IMR-90 (cell line): ENCODE data around the gene ELMO1. TPM values are rescaled to one million over a fixed set of nuclear protein-coding genes. Genes with fewer than 3 reads are reported as not detected.

ENCODE experiments used
- ATAC-seq: fragments of 200-7000 bp; cut with Tn5 transposase; 2 replicates; pipeline ENCODE4 v1.9.1; 2020; ENCODE audit warnings: low read depth, mild to moderate bottlenecking, moderate library complexity
- BruUV-seq: library from RNA; stranded (reverse); fragments of 400-500 nt; replicated peaks from 2 replicates; lab custom pipeline; 2021; lab: Mats Ljungman, UMichigan
- CTCF ChIA-PET: fragments of 300-600 bp; formaldehyde crosslinking; extraction: SDS; loops from one replicate; lab custom pipeline; 2021; ENCODE audit warnings: antibody characterized with exemption; lab: Yijun Ruan, JAX
- POLR2A ChIA-PET: fragments of 300-600 bp; sonication (Branson Sonifier 250); formaldehyde crosslinking; loops from one replicate; lab custom pipeline; 2022; ENCODE audit warnings: antibody characterized with exemption; ENCODE audit not compliant: unreplicated experiment; lab: Charles Lee
- DNase-seq: peaks from one replicate; pipeline ENCODE4 v3.0.0; 2013
- H2AFZ ChIP-seq: replicated peaks from 2 replicates; pipeline ENCODE3; 2013; ENCODE audit warnings: low read length, mild to moderate bottlenecking; ENCODE audit not compliant: poor library complexity
- H2AK5ac ChIP-seq: 2 replicates; pipeline ENCODE4 v1.6.1; 2013; ENCODE audit warnings: low read depth, low read length, inconsistent platforms
- H2AK9ac ChIP-seq: replicated peaks from 2 replicates; pipeline ENCODE3; 2013; ENCODE audit warnings: mild to moderate bottlenecking, low read depth, low read length, moderate library complexity; ENCODE audit not compliant: poor library complexity
- H2BK120ac ChIP-seq: 2 replicates; pipeline ENCODE4 v1.6.1; 2013; ENCODE audit warnings: low read depth, low read length, inconsistent platforms
- H2BK15ac ChIP-seq: 3 replicates; pipeline ENCODE4 v1.6.1; 2013; ENCODE audit warnings: low read depth, low read length, inconsistent platforms
- H2BK20ac ChIP-seq: 2 replicates; pipeline ENCODE4 v1.6.1; 2013; ENCODE audit warnings: low read depth, mild to moderate bottlenecking, inconsistent platforms, low read length, moderate library complexity
- H2BK5ac ChIP-seq: 2 replicates; pipeline ENCODE4 v1.6.1; 2013; ENCODE audit warnings: mild to moderate bottlenecking, low read depth, low read length, inconsistent platforms; ENCODE audit not compliant: poor library complexity, severe bottlenecking
- H3K14ac ChIP-seq: replicated peaks from 2 replicates; pipeline ENCODE4 v1.6.1; 2013; ENCODE audit warnings: low read depth, low read length, inconsistent platforms
- H3K18ac ChIP-seq: 2 replicates; pipeline ENCODE4 v1.6.1; 2013; ENCODE audit warnings: low read depth, low read length, control low read depth
- H3K23ac ChIP-seq: 2 replicates; pipeline ENCODE4 v1.6.1; 2013; ENCODE audit warnings: low read depth, low read length, inconsistent platforms
- H3K27ac ChIP-seq: 2 replicates; pipeline ENCODE4 v1.5.1; 2013; ENCODE audit warnings: mild to moderate bottlenecking, control low read depth, low read length; ENCODE audit not compliant: insufficient read depth
- H3K27me3 ChIP-seq: 2 replicates; pipeline ENCODE4 v1.6.1; 2013; ENCODE audit warnings: low read length; ENCODE audit not compliant: control insufficient read depth, insufficient read depth
- H3K36me3 ChIP-seq: 2 replicates; pipeline ENCODE4 v1.6.1; 2013; ENCODE audit warnings: low read length, mixed read lengths; ENCODE audit not compliant: control insufficient read depth, insufficient read depth
- H3K4ac ChIP-seq: 2 replicates; pipeline ENCODE4 v1.6.1; 2013; ENCODE audit warnings: low read depth, low read length, inconsistent platforms
- H3K4me1 ChIP-seq: 2 replicates; pipeline ENCODE4 v1.6.1; 2013; ENCODE audit warnings: low read length, mixed read lengths; ENCODE audit not compliant: control insufficient read depth, insufficient read depth
- H3K4me2 ChIP-seq: 2 replicates; pipeline ENCODE4 v1.6.1; 2013; ENCODE audit warnings: low read depth, mild to moderate bottlenecking, control low read depth, low read length, moderate library complexity
- H3K4me3 ChIP-seq: 2 replicates; pipeline ENCODE4 v1.5.1; 2013; ENCODE audit warnings: low read depth, mild to moderate bottlenecking, control low read depth, low read length, moderate library complexity; ENCODE audit not compliant: insufficient read depth
- H3K56ac ChIP-seq: 2 replicates; pipeline ENCODE4 v1.6.1; 2013; ENCODE audit warnings: low read length, inconsistent platforms; ENCODE audit not compliant: insufficient read depth; ENCODE audit errors: extremely low read depth
- H3K79me1 ChIP-seq, 2 experiments: 2 replicates each; pipeline ENCODE4 v1.6.1; 2013; ENCODE audit warnings: low read length in 2 of 2, inconsistent platforms in 1 of 2, low read depth in 1 of 2
- H3K9ac ChIP-seq: 2 replicates; pipeline ENCODE4 v1.6.1; 2013; ENCODE audit warnings: low read depth, low read length, control low read depth
- H3K9me1 ChIP-seq: 2 replicates; pipeline ENCODE4 v1.6.1; 2013; ENCODE audit warnings: low read length, inconsistent platforms; ENCODE audit not compliant: insufficient read depth
- H3K9me3 ChIP-seq: 2 replicates; pipeline ENCODE4 v1.6.1; 2013; ENCODE audit warnings: low read length; ENCODE audit not compliant: control insufficient read depth, insufficient read depth
- H4K20me1 ChIP-seq: 2 replicates; pipeline ENCODE4 v1.6.1; 2013; ENCODE audit warnings: low read length, inconsistent platforms; ENCODE audit not compliant: insufficient read depth
- H4K5ac ChIP-seq: 2 replicates; pipeline ENCODE4 v1.6.1; 2013; ENCODE audit warnings: mild to moderate bottlenecking, low read depth, low read length, control low read depth
- H4K8ac ChIP-seq, 2 experiments: 2 replicates each; pipeline ENCODE4 v1.6.1; 2013; ENCODE audit warnings: low read depth in 2 of 2, low read length in 2 of 2, control low read depth in 1 of 2, inconsistent platforms in 1 of 2
- H4K91ac ChIP-seq: 2 replicates; pipeline ENCODE4 v1.6.1; 2013; ENCODE audit warnings: low read depth, low read length, inconsistent platforms; ENCODE audit not compliant: insufficient read depth
- BHLHE40 ChIP-seq: fragments of 150-350 bp; IDR thresholded peaks from 2 replicates; pipeline ENCODE4 v1.6.1; 2016; ENCODE audit warnings: mild to moderate bottlenecking, low read depth, low read length
- CEBPB ChIP-seq: IDR thresholded peaks from 2 replicates; pipeline ENCODE4 v1.6.1; 2012; ENCODE audit warnings: low read depth, low read length, improper control_type of control experiment
- CHD1 ChIP-seq: IDR thresholded peaks from 2 replicates; pipeline ENCODE4 v1.6.1; 2012; ENCODE audit warnings: low read depth, low read length, improper control_type of control experiment
- FOS ChIP-seq: fragments of 150-350 bp; IDR thresholded peaks from 2 replicates; pipeline ENCODE4 v1.6.1; 2016; ENCODE audit warnings: low read depth, low read length
- MAFK ChIP-seq: IDR thresholded peaks from 2 replicates; pipeline ENCODE4 v1.6.1; 2012; ENCODE audit warnings: low read depth, low read length, improper control_type of control experiment
- MAZ ChIP-seq: IDR thresholded peaks from 2 replicates; pipeline ENCODE4 v1.6.1; 2012; ENCODE audit warnings: low read depth, mild to moderate bottlenecking, low read length, improper control_type of control experiment, moderate library complexity, borderline replicate concordance
- MXI1 ChIP-seq: IDR thresholded peaks from 2 replicates; pipeline ENCODE4 v1.6.1; 2012; ENCODE audit warnings: low read depth, mild to moderate bottlenecking, low read length, moderate library complexity, borderline replicate concordance
- NFE2L2 ChIP-seq: fragments of 150-350 bp; IDR thresholded peaks from 2 replicates; pipeline ENCODE4 v1.6.1; 2016; ENCODE audit warnings: low read depth, mild to moderate bottlenecking, low read length
- POLR2A ChIP-seq: IDR thresholded peaks from 2 replicates; pipeline ENCODE4 v1.6.1; 2012; ENCODE audit warnings: mild to moderate bottlenecking, low read depth, low read length
- RAD21 ChIP-seq: IDR thresholded peaks from 2 replicates; pipeline ENCODE4 v1.6.1; 2012; ENCODE audit warnings: low read length, improper control_type of control experiment
- RCOR1 ChIP-seq: IDR thresholded peaks from 2 replicates; pipeline ENCODE4 v1.6.1; 2012; ENCODE audit warnings: mild to moderate bottlenecking, low read length, improper control_type of control experiment; ENCODE audit not compliant: insufficient replicate concordance
- RFX5 ChIP-seq: IDR thresholded peaks from 2 replicates; pipeline ENCODE4 v1.8.0; 2012; ENCODE audit warnings: low read depth, mild to moderate bottlenecking, low read length, moderate library complexity
- SMC3 ChIP-seq: fragments of 150-350 bp; IDR thresholded peaks from 2 replicates; pipeline ENCODE4 v1.6.1; 2016; ENCODE audit warnings: low read depth, mild to moderate bottlenecking, antibody characterized with exemption, low read length, moderate library complexity
- WGBS, 2 experiments: methylation state at CpG; one replicate each; pipeline versions ENCODE4 v1.1.5 to v1.1.7; 2013; ENCODE audit warnings: missing lambda C conversion rate in 2 of 2; ENCODE audit not compliant: insufficient read length in 1 of 2; ENCODE audit errors: extremely low coverage in 2 of 2; 5-methylcytosine and 5-hydroxymethylcytosine counted together
- dilution Hi-C: fragments of 300-500 bp; cut with HindIII; formaldehyde crosslinking; loops from one replicate; pipeline ENCODE4 v1.14.3; 2018; ENCODE audit warnings: low sequenced_read_pairs; ENCODE audit not compliant: unreplicated experiment
- in situ Hi-C: fragments of 300-500 bp; cut with MboI; formaldehyde crosslinking; loops from 3 replicates; pipeline ENCODE4 v1.14.3; 2019; ENCODE audit warnings: low sequenced_read_pairs, inconsistent platforms, mixed read lengths
- intact Hi-C: fragments of 100-400 bp; cut with micrococcal nuclease; formaldehyde crosslinking; loops from 2 replicates; pipeline ENCODE4 v1.10.0; 2022
- polyA plus RNA-seq, 3 experiments: library from polyadenylated mRNA; depleted of rRNA; stranded (reverse); fragments of >200 nt; gene quantifications; 2 replicates each; pipeline ENCODE4 v1.2.3, GENCODE V29; 2012; ENCODE audit warnings: low replicate concordance in 1 of 3
- total RNA-seq: library from RNA; depleted of rRNA; stranded (reverse); fragments of >200 nt; gene quantifications from 2 replicates; pipeline ENCODE4 v1.2.3, GENCODE V29; 2012
- TF ChIP-seq, protein P1 (sequence below): fragments of 150-350 bp; IDR thresholded peaks from 2 replicates; pipeline ENCODE4 v1.6.1; 2017; ENCODE audit warnings: mild to moderate bottlenecking, antibody characterized with exemption, low read length, low read depth
- TF ChIP-seq, protein P2 (sequence below): conservative IDR thresholded peaks from 2 replicates; pipeline ENCODE4 v1.5.1; 2012; ENCODE audit warnings: mild to moderate bottlenecking, low read depth, low read length, improper control_type of control experiment
- TF ChIP-seq, protein P3 (sequence below): fragments of 150-350 bp; IDR thresholded peaks from 2 replicates; pipeline ENCODE4 v1.6.1; 2016; ENCODE audit warnings: low read depth, mild to moderate bottlenecking, low read length, moderate library complexity, borderline replicate concordance

The ELMO1 gene
- total and polyA plus RNA-seq, 2 of the 4 experiments (the other 2 are of a cell fraction) = 0.03 TPM; not detected in 1

DNA sequence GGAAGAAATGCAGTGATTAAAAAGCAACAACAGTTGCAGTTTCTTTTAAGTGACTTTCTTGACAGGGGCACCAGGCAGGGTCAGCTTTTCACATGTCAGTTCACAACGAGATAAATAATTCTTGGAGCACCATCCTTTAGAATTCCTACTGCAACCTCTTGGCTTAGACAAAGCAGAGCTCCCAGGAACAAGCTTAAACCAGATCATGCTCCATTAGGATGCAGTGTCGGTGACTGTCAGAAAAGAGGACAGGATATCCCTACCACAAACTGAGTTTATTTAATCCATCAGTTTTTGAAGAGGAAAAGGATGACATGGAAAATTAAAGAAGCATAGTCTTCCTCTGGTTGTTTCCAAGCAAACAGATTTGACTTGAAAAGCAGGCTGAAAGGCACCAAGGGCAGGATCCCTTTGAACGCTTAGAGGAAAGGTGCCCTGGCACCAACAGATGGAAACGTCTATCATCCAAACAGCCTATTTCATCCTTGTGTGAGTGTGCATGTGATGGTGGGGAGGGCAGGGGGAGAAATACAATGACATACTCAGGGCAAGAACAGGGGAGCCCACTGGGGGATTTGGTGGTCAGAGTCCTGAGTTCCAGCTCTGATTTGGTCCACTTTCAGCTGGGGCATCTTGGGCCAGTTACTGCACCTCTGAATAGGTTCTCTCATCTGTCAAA lies 392.3 kb downstream of the ELMO1 start:
- Histone ChIP-seq H3K9me1 (peaks cover 6% of the 10 kb centered on the region; the same call in 1 of the 2 replicates), H3K79me1 (no peaks in the 10 kb centered on the region), H2BK5ac (no peak overlapping the region), H2AFZ (no peak overlapping the region), H4K20me1 (no peaks in the 10 kb centered on the region), H3K4me3 (no peak overlapping the region), H3K9ac (no peak overlapping the region), H2BK120ac (no peak overlapping the region), H3K23ac (no peak overlapping the region), H3K4me2 (no peak overlapping the region), H2BK20ac (no peak overlapping the region), H3K9me3 (no peaks in the 10 kb centered on the region), H3K56ac (no peak overlapping the region), H2AK9ac (no peak overlapping the region), H4K8ac (no peak overlapping the region), H2BK15ac (no peak overlapping the region), H3K4ac (no peak overlapping the region), H3K18ac (no peak overlapping the region), H3K14ac (no peak overlapping the region), H3K4me1 (peaks cover 1% of the 10 kb centered on the region; the same call in 1 of the 2 replicates), H2AK5ac (no peak overlapping the region), H4K91ac (no peak overlapping the region), H3K27me3 (peaks cover 2% of the 10 kb centered on the region), H4K5ac (no peak overlapping the region), H3K36me3 (no peaks in the 10 kb centered on the region), H3K27ac (no peak overlapping the region)
- TF ChIP-seq FOS (no peak), CEBPB (no peak), CHD1 (no peak), RCOR1 (no peak), MAZ (no peak), SMC3 (no peak), MXI1 (no peak), RAD21 (no peak), BHLHE40 (no peak), RFX5 (no peak), MAFK (no peak), NFE2L2 (no peak), POLR2A (no peak)
- TF ChIP-seq, protein P1, sequence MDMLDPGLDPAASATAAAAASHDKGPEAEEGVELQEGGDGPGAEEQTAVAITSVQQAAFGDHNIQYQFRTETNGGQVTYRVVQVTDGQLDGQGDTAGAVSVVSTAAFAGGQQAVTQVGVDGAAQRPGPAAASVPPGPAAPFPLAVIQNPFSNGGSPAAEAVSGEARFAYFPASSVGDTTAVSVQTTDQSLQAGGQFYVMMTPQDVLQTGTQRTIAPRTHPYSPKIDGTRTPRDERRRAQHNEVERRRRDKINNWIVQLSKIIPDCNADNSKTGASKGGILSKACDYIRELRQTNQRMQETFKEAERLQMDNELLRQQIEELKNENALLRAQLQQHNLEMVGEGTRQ = no peak
- TF ChIP-seq, protein P2, sequence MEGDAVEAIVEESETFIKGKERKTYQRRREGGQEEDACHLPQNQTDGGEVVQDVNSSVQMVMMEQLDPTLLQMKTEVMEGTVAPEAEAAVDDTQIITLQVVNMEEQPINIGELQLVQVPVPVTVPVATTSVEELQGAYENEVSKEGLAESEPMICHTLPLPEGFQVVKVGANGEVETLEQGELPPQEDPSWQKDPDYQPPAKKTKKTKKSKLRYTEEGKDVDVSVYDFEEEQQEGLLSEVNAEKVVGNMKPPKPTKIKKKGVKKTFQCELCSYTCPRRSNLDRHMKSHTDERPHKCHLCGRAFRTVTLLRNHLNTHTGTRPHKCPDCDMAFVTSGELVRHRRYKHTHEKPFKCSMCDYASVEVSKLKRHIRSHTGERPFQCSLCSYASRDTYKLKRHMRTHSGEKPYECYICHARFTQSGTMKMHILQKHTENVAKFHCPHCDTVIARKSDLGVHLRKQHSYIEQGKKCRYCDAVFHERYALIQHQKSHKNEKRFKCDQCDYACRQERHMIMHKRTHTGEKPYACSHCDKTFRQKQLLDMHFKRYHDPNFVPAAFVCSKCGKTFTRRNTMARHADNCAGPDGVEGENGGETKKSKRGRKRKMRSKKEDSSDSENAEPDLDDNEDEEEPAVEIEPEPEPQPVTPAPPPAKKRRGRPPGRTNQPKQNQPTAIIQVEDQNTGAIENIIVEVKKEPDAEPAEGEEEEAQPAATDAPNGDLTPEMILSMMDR = no peak
- TF ChIP-seq, protein P3, sequence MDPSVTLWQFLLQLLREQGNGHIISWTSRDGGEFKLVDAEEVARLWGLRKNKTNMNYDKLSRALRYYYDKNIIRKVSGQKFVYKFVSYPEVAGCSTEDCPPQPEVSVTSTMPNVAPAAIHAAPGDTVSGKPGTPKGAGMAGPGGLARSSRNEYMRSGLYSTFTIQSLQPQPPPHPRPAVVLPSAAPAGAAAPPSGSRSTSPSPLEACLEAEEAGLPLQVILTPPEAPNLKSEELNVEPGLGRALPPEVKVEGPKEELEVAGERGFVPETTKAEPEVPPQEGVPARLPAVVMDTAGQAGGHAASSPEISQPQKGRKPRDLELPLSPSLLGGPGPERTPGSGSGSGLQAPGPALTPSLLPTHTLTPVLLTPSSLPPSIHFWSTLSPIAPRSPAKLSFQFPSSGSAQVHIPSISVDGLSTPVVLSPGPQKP = no peak
- in situ Hi-C loops = no loop called here
- no CpG with 5 or more reads among the region's 4 CpGs for WGBS, 2 experiments
- CTCF ChIA-PET = interaction anchor here (1.0 kb wide), 1 partner anchor 126 kb away, joined by 3 read pairs; no protein-coding TSS in a partner anchor
- ATAC-seq (no peak), DNase-seq (no peak)
- dilution Hi-C loops = no loop called here
- intact Hi-C loops = no loop called here
- BruUV-seq = no TSS peak
- POLR2A ChIA-PET = no interaction called here
